Measurements from ENCODE around the gene CFAP52. TPM values are rescaled to one million over a fixed set of nuclear protein-coding genes. Genes with fewer than 3 reads are reported as not detected.
A peak's percentile ranks its signal among the peaks of the same experiment; 100 is the strongest.
"Not testable (repeated sequence)": the region's sequence is repeated elsewhere in the genome, so short reads cannot be mapped to it uniquely, and the experiment has no call there.

The CFAP52 gene
- total RNA-seq, 1 donor from 2014 or later: not detected

- H3K4me3 ChIP-seq (ENCODE audit: low read depth, low read length): no peak overlapping the region
- no peak for DNase-seq (ENCODE audit: low read depth)
- TF ChIP-seq CTCF (conservative IDR thresholded peaks at IDR 0.05; ENCODE audit: low read depth, low read length): no peak
These were observed 22.8 kb upstream of the CFAP52 start for GRCh38 chr17:9553596-9553995.

GRCh38 chr17:9554715-9555114 lies 21.7 kb upstream of the CFAP52 start:
- not testable (repeated sequence) for DNase-seq (ENCODE audit: low read depth); H3K4me3 ChIP-seq (ENCODE audit: low read depth, low read length)
- peak; percentile 55 for TF ChIP-seq CTCF (conservative IDR thresholded peaks at IDR 0.05; ENCODE audit: low read depth, low read length)

GRCh38 chr17:9557161-9557755 lies 19.2 kb upstream of the CFAP52 start:
- H3K4me3 ChIP-seq (ENCODE audit: low read depth, low read length): no peak overlapping the region
- DNase-seq (ENCODE audit: low read depth): no peak
- TF ChIP-seq CTCF (conservative IDR thresholded peaks at IDR 0.05; ENCODE audit: low read depth, low read length): no peak

- no peak for TF ChIP-seq CTCF (conservative IDR thresholded peaks at IDR 0.05; ENCODE audit: low read depth, low read length)
- no peak for DNase-seq (ENCODE audit: low read depth)
- H3K4me3 ChIP-seq (ENCODE audit: low read depth, low read length): no peak overlapping the region
These were observed 18.6 kb upstream of the CFAP52 start for GRCh38 chr17:9557857-9558256.

- TF ChIP-seq CTCF (conservative IDR thresholded peaks at IDR 0.05; ENCODE audit: low read depth, low read length): no peak
- H3K4me3 ChIP-seq (ENCODE audit: low read depth, low read length): no peak overlapping the region
- DNase-seq (ENCODE audit: low read depth): no peak
These were observed 12.3 kb upstream of the CFAP52 start for GRCh38 chr17:9564104-9564503.

GRCh38 chr17:9566067-9566466 lies 10.4 kb upstream of the CFAP52 start:
- DNase-seq (ENCODE audit: low read depth): no peak
- TF ChIP-seq CTCF (conservative IDR thresholded peaks at IDR 0.05; ENCODE audit: low read depth, low read length): no peak
- H3K4me3 ChIP-seq (ENCODE audit: low read depth, low read length): no peak overlapping the region

GRCh38 chr17:9566739-9567138 lies 9.7 kb upstream of the CFAP52 start:
- not testable (repeated sequence) for H3K4me3 ChIP-seq (ENCODE audit: low read depth, low read length); DNase-seq (ENCODE audit: low read depth)

Data from epithelial cell of proximal tubule (primary cell).